A673 (cell line): ENCODE results near the gene CYP4F8.

Experiments
- EZH2 ChIP-seq: fragments of 200-600 bp; sonication (generic); IDR thresholded peaks from 2 replicates; pipeline ENCODE4 v1.6.1; 2017; ENCODE audit warnings: borderline replicate concordance, low read depth, mild to moderate bottlenecking, mixed read lengths, antibody characterized with exemption, low read length; ENCODE audit not compliant: poor library complexity, severe bottlenecking
- TF ChIP-seq, protein P1 (sequence below): fragments of 300-800, 200-600 bp; sonication (generic); conservative IDR thresholded peaks from 2 replicates; pipeline ENCODE4 v1.5.1; 2017; ENCODE audit warnings: low read depth, mild to moderate bottlenecking, antibody characterized with exemption, low read length, moderate library complexity, mixed read lengths

DNA sequence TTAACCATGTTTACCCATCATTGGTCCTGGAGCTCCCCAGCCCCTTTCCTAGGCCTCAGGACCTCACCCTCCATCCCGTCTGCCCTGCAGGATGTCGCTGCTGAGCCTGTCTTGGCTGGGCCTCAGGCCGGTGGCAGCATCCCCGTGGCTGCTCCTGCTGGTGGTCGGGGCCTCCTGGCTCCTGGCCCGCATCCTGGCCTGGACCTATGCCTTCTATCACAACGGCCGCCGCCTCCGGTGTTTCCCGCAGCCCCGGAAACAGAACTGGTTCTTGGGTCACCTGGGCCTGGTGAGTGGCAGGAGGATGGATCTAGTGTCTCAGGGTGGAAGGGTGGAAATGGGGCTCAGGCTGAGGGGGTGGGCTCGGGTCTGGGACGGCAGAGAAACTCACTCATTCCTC is 508 bp downstream of the CYP4F8 start:
- TF ChIP-seq, protein P1, sequence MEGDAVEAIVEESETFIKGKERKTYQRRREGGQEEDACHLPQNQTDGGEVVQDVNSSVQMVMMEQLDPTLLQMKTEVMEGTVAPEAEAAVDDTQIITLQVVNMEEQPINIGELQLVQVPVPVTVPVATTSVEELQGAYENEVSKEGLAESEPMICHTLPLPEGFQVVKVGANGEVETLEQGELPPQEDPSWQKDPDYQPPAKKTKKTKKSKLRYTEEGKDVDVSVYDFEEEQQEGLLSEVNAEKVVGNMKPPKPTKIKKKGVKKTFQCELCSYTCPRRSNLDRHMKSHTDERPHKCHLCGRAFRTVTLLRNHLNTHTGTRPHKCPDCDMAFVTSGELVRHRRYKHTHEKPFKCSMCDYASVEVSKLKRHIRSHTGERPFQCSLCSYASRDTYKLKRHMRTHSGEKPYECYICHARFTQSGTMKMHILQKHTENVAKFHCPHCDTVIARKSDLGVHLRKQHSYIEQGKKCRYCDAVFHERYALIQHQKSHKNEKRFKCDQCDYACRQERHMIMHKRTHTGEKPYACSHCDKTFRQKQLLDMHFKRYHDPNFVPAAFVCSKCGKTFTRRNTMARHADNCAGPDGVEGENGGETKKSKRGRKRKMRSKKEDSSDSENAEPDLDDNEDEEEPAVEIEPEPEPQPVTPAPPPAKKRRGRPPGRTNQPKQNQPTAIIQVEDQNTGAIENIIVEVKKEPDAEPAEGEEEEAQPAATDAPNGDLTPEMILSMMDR = no peak
- no peak for TF ChIP-seq EZH2
